Endometrial microvascular endothelial cells (primary cell): ENCODE measurements around the gene WSB2. TPM values are rescaled to one million over a fixed set of nuclear protein-coding genes. Genes with fewer than 3 reads are reported as not detected.
"Not testable (repeated sequence)": the region's sequence is repeated elsewhere in the genome, so short reads cannot be mapped to it uniquely, and the experiment has no call there.

Experiments
- in situ Hi-C: cut with HindIII; loops from 2 replicates; pipeline ENCODE4 v1.10.0; 2017; ENCODE audit warnings: low sequenced_read_pairs, low pct_unique_long_range_greater_than_20kb; ENCODE audit errors: inconsistent ontology term
- total RNA-seq: library from RNA; depleted of rRNA; stranded (reverse); fragments of >200 nt; gene quantifications from one replicate; pipeline ENCODE4 v1.2.3, GENCODE V29; 2015; ENCODE audit errors: inconsistent ontology term

Gene WSB2
- 82.2 TPM for total RNA-seq

- in situ Hi-C loops = no loop called here
These were observed at the start of gene WSB2 for GRCh38 chr12:118061011-118061872. TSS of gene WSB2 (minus strand) at chr12:118061179. CDS start at chr12:118061048, 131 bp downstream.

DNA sequence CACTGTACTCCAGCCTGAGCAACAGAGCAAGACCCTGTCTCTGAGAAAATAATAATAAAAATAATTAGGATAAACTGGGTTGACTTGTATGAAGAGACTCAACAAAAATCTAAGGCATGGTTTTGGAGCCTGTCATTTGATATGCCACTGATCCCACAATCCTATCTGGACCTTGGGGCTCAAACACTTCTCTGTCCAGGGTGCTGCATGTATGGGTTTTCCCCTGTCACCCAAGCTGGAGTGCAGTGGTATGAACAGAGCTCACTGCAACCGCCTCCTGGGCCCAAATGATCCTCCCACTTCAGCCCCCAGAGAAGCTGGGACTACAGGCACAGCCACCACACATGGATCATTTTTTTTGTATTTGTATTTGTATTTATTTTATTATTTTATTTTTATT, 48.1 kb upstream of the WSB2 start:
- in situ Hi-C loops = no loop called here

GRCh38 chr12:118107694-118108093, 46.7 kb upstream of the WSB2 start:
- in situ Hi-C loops = no loop called here

DNA sequence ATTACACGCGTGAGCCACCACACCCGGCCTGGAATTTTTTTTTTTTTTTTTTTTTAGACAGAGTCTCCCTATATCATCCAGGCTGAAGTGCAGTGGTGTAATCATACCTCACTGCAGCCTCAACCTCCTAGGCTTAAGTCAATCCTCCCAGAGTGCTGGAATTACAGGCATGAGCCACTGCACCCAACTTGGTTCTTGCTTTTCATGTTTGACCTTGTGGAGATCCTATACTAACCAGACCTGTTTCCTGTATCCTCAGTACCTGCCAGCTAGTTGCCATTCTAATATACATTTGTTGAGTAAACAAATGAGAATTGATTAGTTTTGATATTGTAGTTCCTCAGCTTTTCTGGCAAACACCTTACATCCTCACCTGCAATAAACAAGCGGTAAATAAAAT, 46.0 kb upstream of the WSB2 start:
- in situ Hi-C loops = no loop called here

DNA sequence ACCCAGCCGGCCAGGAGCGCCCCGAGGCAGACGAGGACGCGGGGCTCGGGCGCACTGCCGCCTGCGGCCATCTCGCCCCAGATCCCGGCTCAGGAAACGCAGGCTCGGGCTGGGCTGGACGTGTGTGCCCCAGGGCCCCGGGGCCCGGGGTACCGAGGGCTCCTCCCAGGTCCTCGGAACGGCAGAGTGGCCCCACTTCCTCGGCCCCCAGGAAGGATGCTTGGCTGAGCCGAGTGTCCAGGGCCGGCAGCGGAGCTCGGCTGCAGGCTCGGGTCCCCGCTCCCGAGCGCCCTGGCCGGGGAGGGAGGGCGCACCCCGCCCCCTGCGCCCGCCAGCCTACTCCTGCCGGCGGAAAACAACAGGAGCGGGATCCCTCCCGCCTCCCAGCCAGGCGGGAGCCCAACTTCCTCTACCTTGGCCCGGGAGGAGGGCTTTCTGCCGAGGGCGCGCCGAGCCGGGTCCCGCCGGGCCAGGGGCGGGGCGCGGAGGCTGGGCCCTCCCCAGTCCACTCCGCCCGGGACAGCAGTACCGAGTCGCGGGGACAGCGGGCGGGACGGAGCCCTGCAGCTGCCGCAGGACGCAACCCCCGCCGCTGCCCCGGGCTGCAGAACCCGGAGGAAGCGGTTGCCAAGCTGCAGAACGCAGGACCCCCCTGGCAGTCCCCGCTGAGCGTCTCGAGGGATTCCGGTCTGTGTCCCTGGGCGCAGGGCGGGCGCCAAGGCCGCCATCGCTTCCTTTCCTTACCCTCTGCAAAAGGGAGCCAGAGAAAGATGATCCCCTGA, 42.8 kb upstream of the WSB2 start, which contains the start of gene VSIG10:
Gene VSIG10, minus strand, starts transcription at position 411 of the 782 bp plus-strand sequence. Its CDS starts 340 bp downstream, at position 71.
- in situ Hi-C loops = no loop called here

- in situ Hi-C loops = no loop called here
These were observed 42.2 kb upstream of the WSB2 start for GRCh38 chr12:118103201-118103600.

DNA sequence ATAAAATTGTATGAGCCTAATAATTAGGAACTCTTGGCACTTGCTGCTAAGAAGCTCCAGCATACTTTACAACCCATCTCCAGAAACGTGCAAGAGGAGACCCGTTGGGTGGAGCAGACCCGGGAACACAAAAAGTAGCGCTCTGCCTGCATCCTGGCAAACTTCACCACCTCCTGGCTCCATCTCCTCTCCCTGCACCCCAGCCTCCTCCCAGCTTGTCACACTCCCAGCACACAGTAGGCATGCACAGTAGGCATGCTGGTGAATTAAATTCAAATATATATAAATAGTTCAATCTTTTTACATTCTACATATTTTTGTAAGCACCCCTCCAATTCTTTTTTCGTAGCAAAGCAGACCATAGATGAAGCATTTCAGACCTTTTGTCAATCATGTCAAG, 41.6 kb upstream of the WSB2 start:
- in situ Hi-C loops = no loop called here

DNA sequence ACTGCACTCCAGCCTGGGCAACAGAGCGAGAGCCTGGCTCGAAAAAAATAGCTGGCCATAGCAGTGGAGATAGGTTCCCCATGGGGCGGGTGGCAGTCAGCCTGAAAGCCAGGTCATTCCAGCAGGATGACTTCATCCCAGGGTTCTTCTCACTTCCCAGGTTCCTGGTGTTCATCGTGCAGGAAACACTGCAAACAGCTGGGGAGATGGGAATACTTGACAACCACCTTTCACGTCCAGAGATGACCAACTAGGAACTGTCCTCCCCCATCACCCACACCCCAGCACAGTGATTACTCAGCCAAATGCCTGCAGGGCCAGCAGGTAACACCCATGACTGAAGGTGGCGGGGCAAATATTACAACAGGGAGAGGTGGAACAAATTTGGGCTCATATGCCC, 41.1 kb upstream of the WSB2 start:
- in situ Hi-C loops = no loop called here

GRCh38 chr12:118101051-118101450, 40.1 kb upstream of the WSB2 start:
- in situ Hi-C loops = no loop called here

DNA sequence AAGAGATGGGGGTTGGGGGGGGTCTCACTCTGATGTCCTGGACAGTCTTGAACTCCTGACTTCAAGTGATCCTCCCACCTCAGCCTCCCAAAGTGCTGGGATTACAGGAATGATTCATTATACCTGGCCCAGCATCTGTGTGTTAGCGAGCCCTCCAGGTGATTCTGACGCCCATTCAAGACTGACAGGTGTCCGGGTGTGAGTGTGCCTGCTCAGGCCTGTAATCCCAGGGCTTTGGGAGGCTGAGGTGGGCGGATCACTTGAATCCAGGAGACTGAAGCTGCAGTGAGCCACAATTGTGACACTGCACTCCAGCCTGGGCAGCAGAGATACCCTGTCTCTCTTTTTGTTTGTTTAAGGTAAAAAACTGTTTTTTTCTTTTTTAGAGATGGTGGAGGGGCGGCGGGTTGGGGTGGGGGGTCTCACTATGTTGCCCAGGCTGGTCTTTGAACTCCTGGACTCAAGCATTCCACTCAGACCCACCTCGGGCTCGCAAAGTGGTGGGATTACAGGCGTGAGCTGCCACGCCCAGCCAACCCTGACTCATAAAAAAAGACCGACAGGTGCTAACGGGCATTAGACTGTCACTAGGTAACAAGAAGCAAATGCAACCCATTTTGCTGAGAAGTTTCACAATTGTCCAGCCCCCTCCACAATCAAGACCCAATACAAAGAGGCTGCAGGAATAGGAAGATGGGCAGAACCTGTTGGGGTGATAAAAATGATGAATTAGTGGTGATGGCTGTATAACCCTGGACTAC, 38.1 kb upstream of the WSB2 start:
- in situ Hi-C loops = no loop called here

- in situ Hi-C loops = no loop called here
These were observed 37.4 kb upstream of the WSB2 start for GRCh38 chr12:118098401-118098800.

GRCh38 chr12:118094039-118094438, 33.1 kb upstream of the WSB2 start:
- in situ Hi-C loops = no loop called here

DNA sequence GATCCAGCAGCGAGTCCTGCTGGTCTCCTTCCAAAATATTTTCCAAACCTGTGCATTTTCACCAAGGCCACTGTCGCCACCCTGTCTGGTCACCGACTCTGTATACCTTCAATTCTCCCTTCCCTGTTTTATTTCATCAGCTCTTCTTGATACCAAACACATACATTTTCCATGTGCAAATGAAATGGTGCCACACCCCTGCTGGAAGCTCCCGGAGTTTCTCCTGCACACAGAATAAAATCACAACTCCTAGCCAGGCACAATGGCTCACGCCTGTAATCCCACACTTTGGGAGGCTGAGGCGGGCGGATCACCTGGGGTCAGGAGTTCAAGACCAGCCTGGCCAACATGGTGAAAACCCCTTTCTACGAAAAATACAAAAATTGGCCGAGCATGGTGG, 28.8 kb upstream of the WSB2 start:
- in situ Hi-C loops = no loop called here

GRCh38 chr12:118082161-118082560, 21.2 kb upstream of the WSB2 start:
- in situ Hi-C loops = no loop called here

DNA sequence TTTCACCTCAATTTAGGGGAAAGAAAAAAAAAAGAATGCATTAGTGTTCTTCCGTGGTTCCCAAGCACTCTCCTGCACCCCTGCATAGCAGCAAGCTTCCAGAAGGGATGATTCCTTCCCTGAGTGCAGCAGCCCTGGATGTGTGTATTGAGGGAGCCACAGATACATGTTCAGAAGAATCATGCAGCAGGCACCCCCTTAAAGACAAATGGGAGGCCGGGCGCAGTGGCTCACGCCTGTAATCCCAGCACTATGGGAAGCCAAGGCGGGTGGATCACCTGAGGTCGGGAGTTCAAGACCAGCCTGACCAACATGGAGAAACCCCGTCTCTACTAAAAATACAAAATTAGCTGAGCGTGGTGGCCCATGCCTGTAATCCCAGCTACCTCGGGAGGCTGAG, 20.5 kb upstream of the WSB2 start:
- in situ Hi-C loops = not testable (repeated sequence)

DNA sequence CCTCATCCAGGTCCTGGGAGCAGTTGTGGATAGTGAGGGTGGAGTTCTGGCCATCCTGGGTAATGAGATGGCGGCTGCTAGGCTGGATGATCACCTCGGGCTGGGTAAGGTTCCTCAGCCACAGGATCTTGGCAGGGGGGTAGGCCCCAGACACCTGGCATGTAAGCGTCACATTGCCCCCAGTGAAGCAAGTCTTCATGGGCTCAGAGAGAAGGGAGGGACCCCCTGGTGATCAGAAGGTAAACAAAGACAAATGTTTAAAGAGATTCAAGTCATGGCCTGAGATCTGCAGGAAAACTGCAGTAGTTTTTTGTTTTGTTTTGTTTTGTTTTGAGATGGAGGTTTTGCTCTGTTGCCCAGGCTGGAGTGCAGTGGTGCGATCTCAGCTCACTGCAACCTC, 12.8 kb upstream of the WSB2 start:
- in situ Hi-C loops = no loop called here

DNA sequence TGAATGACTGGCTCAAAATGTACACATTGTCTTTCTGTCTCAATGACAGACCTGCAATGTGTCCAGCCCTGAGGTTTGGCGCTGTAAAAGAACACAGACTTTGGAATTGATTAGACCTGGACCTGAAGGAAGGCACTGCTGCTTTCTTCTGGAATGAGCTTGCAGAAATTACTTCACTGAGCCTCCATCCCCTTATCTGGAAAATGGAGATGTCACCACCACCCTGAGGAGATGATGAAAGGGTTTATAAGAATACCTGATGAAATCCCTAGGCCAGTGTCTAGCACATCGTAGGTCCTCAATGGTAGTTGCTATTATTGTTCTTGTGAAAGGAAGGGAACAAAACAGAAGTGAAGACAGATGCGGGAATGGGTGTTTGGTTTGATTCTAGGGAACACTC, 9.7 kb upstream of the WSB2 start:
- in situ Hi-C loops = no loop called here

DNA sequence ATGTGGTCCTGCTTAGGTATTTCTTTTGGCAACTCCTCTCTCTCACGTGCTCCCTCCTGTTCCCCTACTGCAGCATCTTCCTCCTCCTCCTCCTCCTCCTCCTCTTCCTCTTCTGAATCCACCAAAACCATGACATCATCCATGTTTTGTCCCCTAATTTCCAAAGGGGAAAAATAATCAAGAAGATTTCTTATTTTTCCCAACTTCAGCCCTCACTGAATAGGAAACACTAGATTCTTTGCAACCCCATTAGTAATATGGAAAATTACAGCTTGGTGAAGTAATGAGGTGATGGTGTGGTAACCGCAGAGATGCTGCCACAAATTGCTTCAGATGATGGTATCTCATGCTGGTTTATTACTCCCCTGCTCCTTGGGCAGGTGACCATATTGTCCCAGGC, 7.5 kb upstream of the WSB2 start:
- in situ Hi-C loops = no loop called here

DNA sequence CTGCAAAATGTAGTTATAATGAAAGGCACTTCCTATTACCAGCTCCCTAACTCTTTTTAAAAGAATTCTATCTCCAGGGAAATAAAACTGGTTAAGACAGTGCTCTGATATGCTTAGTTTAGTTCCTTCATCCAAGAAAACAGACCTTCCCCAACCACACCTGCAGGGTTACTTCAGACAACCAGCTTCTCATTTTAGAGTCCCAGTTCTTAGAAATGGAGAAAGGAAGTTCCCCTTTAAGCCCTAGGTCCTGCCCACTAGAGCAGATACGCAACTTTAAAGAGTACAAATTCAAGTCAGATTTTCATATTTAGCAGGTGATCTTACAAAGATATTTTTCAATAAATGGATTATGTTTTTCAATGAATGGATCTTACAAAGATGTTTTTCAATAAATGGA, 4.4 kb upstream of the WSB2 start:
- in situ Hi-C loops = no loop called here
